GM19099 (cell line): ENCODE data around the gene TFF1.

Source experiments
- POLR2A ChIP-seq: IDR thresholded peaks from 3 replicates; pipeline ENCODE4 v1.6.1; 2011; ENCODE audit warnings: low read depth; ENCODE audit not compliant: insufficient read length; ENCODE audit errors: extremely low read depth

Gene TFF1

GRCh38 chr21:42377211-42377950 lies 11.0 kb upstream of the TFF1 start:
- TF ChIP-seq POLR2A = no peak

GRCh38 chr21:42376338-42376982 lies 10.1 kb upstream of the TFF1 start:
- TF ChIP-seq POLR2A = no peak

- TF ChIP-seq POLR2A = no peak
Observed at GRCh38 chr21:42375966-42376337, 9.6 kb upstream of the TFF1 start.

- TF ChIP-seq POLR2A = no peak
Observed at GRCh38 chr21:42375506-42375905, 9.2 kb upstream of the TFF1 start.

GRCh38 chr21:42374864-42375499 lies 8.6 kb upstream of the TFF1 start:
- no peak for TF ChIP-seq POLR2A

GRCh38 chr21:42374457-42374856 lies 8.1 kb upstream of the TFF1 start:
- TF ChIP-seq POLR2A = no peak

- no peak for TF ChIP-seq POLR2A
Observed at GRCh38 chr21:42373908-42374455, 7.6 kb upstream of the TFF1 start.

- no peak for TF ChIP-seq POLR2A
Observed at GRCh38 chr21:42373196-42373907, 7.0 kb upstream of the TFF1 start.

- TF ChIP-seq POLR2A = no peak
Observed at GRCh38 chr21:42370894-42371654, 4.7 kb upstream of the TFF1 start.

- TF ChIP-seq POLR2A = no peak
Observed at GRCh38 chr21:42369821-42370220, 3.5 kb upstream of the TFF1 start.

GRCh38 chr21:42367367-42368165 lies 1.2 kb upstream of the TFF1 start:
- TF ChIP-seq POLR2A = no peak

GRCh38 chr21:42365770-42366169 lies 565 bp downstream of the TFF1 start:
- no peak for TF ChIP-seq POLR2A

GRCh38 chr21:42364304-42364865 lies 1.9 kb downstream of the TFF1 start:
- no peak for TF ChIP-seq POLR2A
